EL (cell line): ENCODE measurements around the gene HSD17B1.
A peak's percentile ranks its signal among the peaks of the same experiment; 100 is the strongest.
"Not testable (repeated sequence)": the region's sequence is repeated elsewhere in the genome, so short reads cannot be mapped to it uniquely, and the experiment has no call there.

Experiments
- DNase-seq: peaks from one replicate; pipeline ENCODE4 v3.0.0-alpha.2; 2016

HSD17B1 gene, protein sequence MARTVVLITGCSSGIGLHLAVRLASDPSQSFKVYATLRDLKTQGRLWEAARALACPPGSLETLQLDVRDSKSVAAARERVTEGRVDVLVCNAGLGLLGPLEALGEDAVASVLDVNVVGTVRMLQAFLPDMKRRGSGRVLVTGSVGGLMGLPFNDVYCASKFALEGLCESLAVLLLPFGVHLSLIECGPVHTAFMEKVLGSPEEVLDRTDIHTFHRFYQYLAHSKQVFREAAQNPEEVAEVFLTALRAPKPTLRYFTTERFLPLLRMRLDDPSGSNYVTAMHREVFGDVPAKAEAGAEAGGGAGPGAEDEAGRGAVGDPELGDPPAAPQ

GRCh38 chr17:42552736-42553135, at the start of gene HSD17B1:
TSS of gene HSD17B1 (plus strand) at chr17:42552923. CDS start at chr17:42552934, 11 bp downstream.
- not testable (repeated sequence) for DNase-seq

GRCh38 chr17:42502926-42503325, 49.8 kb upstream of the HSD17B1 start:
- DNase-seq, result no peak

- no peak for DNase-seq
Observed at GRCh38 chr17:42507671-42508070, 45.1 kb upstream of the HSD17B1 start.

GRCh38 chr17:42508426-42509165, 44.1 kb upstream of the HSD17B1 start:
- no peak for DNase-seq

DNA sequence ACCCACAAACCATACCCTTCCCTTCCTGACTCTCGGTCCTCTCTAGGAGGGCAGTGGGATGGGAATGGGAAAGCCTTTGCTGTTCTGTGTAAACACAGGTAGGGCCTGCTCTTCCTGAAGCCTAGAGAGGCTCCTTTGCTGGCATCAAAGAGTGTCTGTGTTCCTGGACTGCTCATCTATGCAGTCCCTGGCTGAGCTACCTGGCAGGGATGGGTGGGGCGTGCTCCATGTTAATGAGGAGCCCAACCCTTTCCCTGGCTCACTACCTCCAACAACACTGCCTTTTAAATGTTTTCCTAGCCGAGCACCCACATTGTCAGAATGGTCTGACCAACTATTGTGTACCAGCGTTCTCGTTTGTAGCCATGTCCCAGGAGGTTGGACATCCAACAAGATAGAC, 43.3 kb upstream of the HSD17B1 start:
- DNase-seq, result no peak

GRCh38 chr17:42509841-42510240, 42.9 kb upstream of the HSD17B1 start:
- DNase-seq, result no peak

DNA sequence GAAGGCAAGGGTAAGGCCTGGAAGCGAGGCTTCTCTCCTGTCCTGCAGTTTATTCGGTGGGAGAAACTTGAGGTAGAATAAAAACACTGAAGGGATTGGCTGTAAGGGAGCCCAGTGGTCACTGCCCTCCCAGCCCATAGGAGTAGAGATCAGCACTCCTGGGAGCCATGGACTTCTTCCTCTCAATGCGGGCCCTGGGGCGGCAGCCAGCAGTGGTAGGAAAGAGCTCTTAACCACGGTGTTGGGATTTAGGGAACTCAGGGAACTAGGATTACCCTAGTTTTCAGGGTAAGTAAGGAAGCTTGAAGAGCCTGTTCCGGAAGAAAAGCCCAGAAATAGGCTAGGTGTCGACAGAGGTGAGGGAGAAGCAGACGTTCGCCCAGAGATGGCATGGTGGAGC, 40.5 kb upstream of the HSD17B1 start:
- no peak for DNase-seq

- no peak for DNase-seq
Observed at GRCh38 chr17:42512733-42513251, 39.9 kb upstream of the HSD17B1 start.

DNA sequence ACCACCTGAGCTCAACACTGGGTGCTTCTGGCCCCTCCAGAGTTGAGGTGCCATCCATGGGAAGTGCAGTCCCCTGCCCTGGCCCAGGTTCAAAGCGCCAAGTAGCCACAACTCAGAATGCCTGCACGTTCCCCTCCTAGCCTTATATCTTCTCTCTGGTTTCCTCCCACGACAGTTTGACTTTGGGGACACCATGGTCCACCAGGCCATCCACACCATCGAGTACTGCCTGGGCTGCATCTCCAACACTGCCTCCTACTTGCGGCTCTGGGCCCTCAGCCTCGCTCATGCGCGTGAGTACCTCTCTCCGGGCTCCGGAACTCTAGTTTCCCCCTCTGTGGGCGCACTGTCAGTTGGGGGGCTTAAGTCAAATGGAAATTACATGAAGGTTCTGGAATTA, 39.0 kb upstream of the HSD17B1 start:
- DNase-seq, result no peak

- DNase-seq, result no peak
Observed at GRCh38 chr17:42514279-42514678, 38.4 kb upstream of the HSD17B1 start.

GRCh38 chr17:42514867-42515266, 37.9 kb upstream of the HSD17B1 start:
- no peak for DNase-seq

DNA sequence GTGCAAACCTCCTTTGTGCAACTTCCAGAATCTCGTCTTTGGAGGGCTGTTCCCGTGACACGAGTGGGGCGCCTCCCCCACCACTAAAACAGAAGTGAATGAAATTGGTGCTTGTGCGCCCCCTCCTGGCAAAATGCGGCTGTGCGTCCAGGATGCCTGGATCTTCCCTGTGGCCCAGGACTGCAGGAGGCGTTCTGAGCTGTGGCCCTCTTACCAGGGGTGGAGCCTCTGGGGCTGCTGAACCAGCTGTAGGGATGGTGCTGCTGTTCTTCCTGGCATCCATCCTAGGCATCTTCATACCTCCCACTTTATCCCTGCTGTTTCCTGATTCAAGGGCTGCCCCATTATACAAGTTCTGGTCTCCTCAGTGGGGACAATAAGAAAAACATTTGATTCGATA, 35.2 kb upstream of the HSD17B1 start:
- DNase-seq, result peak; percentile 95

- peak; percentile 98 for DNase-seq
Observed at GRCh38 chr17:42518046-42518754, 34.5 kb upstream of the HSD17B1 start.

- peak; percentile 58 for DNase-seq
Observed at GRCh38 chr17:42518755-42519545, 33.8 kb upstream of the HSD17B1 start.

DNA sequence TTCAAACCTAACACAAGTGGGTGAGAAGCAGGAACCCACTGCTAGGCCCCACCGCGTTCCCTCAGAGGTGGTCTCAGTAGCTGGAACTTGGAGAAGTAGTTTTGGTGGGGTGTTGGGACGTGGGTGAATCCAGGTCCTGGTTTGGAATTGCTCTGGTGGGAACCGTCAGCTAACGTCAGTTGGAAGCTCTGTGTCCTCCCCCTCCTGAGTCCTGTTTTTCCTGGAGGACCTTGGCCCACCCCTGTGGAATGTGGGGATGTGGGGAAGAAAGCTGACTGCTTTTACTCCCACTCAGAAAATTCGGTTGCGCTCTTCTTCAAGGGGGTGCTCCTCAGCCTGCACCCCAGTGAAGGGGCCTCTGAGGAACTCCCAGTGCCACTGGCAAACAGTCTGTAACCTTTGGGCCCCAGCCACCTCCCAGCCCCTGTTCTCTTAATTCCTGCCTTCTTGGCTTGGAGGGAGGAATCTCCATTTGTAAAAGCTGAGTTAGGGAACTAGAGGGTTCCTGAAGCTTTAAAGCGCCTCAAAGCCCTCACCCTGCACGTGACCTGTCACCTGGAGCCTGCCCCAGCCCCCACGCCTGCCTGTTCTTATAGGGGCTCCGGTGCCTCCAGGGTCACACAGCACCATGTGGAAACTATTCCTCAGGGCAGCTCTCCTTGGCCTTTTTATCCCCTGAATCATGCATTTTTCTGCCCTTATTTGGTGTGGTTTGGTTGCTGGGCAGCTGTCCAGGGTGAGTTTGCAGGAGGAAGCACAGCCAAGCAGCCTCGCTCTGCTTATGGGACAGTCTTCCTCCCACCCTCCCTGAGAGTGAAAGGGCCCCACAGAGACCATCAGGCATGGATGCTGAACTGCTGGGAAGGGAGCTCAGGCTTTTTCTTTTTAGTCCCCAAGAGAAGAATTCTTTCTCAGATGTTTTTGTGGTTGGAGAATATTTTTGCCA, 32.9 kb upstream of the HSD17B1 start:
- peak; percentile 100 for DNase-seq

DNA sequence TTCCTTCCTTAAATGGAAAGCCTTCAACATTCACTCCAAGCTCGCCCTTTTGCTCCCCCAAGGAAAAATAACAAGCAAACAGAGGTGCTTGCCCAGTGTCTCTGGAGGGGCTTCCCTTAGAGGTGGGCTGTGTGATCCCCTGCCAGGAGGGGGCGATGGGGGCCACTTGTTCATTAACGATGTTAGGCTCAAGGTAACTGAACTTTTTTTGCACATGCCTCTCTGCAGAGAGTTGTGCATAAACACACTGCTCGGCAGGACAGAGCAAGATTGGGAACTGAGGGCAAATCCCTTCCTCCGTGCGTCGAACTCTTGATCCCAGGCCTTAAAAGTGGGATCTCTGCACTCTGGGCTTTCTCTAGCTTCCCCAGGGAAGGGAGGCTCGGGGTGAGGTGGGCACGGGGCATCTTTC, 32.2 kb upstream of the HSD17B1 start:
- no peak for DNase-seq

GRCh38 chr17:42521036-42521435, 31.7 kb upstream of the HSD17B1 start:
- DNase-seq, result peak; percentile 37

DNA sequence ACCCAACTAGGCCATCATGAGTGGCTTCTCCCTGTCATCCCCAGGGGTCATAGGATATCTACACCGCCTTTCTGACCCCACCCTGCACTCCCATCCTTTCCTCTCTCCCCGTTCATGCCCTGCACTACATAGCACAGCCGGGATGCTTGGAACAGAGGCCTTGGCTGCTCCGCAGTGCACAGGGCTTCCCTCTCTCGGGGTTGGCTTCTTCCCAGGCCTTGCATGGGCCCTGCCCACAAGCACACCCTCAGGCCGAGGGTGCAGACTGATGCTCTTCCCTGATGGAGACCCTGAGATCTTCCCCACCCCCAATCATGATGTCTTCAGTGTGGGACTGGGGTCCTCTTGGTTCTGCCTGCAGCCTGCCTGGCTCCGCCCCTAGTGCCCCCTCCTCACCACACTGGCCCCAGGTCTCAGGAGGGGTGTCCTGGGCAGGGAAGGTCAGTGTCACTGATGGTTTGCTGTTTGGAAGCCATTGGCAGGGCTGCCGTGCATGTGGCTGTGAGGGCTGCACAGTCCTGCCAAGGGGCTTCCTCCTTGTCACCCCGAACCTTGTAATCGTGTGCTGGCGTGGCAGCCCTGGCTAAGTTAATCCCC, 31.0 kb upstream of the HSD17B1 start:
- no peak for DNase-seq

- DNase-seq, result no peak
Observed at GRCh38 chr17:42522263-42522790, 30.4 kb upstream of the HSD17B1 start.

DNA sequence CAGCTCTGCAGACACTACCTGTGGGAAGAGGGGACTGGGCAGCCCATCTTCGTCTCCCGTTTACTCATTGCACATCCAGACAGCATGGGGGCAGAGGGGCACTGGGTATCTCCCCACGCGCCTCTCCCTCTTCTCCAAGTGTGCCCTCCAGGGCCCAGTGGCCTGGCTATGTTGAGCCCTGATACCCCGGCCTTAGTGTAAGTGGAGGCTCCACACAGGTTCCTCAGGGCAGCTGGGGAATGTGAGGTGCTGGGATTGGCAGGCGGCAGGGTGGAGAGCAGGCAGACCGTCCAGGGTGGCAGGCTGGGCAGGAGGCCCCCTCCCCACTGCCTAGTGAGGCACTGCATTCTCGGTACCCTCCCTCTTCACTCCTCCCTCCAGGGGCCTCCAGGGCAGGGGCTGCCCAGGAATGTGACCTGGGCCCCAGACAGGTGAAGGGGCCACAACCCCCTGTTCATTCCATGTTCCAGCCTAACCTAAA, 29.9 kb upstream of the HSD17B1 start:
- DNase-seq, result no peak

DNA sequence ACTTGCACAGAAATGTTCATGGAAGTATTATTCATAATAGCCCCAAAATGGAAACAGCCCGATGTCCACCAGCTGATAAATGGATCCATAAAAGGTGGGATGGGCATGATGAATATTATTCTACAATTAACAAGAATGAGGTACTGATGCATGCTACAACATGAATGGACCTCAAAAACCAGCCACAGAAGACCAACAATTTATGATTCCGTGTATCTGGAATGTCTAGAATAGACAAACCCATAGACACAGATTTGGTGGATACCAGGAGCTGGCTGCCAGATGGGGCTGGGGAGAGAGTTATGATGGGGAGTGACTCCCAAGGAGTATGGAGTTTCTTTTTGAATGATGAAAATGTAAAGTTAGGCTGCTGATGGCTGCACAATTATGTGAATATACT, 27.5 kb upstream of the HSD17B1 start:
- DNase-seq, result peak; percentile 81
